NCI-H187 (cell line): ENCODE results near the gene PTPRK.

Experiments
- DNase-seq, 2 experiments: peaks; one replicate each; lab custom pipeline; 2025; lab: John Stamatoyannopoulos, UW

PTPRK gene

DNA sequence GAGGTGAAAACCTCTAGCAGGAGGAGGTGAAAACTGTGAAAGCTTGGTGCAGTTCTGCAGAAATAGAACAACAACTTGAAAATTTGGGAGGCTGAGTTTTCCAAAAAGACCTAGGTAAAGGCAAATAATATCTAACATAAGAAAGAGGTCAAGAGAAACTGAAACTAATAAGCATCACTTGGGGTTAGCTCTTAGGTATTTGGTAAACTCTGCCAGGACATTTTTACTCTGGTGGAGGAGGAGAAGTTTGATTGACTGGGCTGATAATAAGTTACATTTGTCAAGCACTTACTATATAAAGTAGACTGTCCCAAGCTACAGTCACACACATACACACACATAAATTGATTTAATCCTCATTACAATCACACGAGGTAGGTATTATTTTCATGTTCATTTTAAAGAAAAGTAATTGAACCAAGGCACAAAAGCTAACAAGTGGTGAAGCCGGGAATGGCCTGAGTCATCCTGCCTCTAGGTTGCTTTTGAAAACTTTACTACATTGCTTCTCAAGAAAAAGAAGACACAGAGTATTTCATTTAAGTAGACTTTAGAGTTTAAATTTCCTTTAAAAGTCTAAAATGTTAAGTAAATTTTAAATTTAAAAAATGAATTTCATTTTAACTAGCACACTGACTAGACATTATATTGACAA lies 275.5 kb downstream of the PTPRK start:
- DNase-seq = no peak

DNA sequence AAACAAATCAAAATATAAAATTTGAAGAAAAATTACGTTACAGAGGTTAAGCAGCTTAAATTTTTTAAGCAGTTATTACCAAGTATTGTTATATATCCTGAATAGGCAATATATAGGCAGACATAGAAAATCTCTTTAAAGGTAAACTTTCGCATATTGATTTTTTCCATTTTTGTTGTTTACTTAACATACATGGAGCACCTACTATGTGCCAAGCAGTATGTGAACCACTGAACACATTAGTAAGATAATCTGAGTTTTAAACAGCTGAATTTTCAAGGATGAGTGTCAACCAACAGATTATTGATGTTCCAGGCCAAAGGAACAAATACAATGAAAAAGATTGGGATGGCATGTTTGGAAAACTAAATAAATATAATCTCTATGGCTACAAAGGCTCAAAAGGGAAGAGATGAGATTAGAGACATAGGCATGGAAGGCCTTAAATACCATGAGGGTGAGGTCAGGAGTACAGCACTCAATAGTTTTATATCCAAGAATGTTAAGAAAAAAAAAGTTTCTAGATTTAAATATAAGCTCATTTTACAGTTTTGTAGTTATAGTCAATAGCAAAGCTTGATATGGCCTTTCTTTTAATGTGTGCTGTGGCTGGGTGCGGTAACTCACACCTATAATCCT lies 277.5 kb downstream of the PTPRK start:
- no peak for DNase-seq

DNA sequence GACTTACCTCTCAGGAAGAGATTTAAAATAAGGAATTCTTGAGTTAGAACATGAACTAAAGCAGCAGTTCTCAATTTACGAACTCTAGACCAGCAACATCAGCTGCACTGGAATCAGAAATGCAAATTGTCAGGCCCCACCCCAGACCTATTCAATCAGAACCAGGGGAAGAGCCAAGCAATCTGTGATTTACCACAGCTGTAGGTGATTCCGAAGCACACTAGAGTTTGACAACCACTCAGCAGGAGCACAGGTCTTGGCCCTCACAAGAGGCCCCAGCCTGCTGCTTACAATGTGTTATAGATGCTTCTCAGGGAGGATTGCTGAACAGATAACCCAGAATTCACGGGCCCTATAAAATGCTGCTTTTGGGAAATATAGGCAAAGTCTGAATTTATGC lies 279.2 kb downstream of the PTPRK start:
- DNase-seq = no peak

- no peak for DNase-seq
Observed at GRCh38 chr6:128240024-128240428, 280.4 kb downstream of the PTPRK start.

DNA sequence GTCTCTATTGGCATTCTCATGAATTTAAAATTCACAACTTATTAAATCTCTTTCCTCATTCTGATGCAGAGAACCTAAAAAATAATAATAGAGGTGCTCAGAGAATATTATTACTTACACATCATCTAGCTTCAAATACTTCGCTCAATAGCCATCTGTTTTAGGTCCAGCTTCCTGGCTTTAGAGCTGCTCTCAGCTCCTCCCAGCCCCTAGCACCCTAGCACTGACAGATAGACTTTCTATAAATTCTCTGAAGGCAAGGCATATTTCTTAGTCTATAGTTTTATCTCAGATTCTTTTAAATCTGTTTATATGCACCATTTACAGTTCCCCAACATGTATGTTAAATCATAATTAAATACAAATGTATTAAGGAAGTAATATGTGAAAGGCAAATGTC lies 281.3 kb downstream of the PTPRK start:
- no peak for DNase-seq

GRCh38 chr6:128238225-128238624 lies 282.2 kb downstream of the PTPRK start:
- no peak for DNase-seq

DNA sequence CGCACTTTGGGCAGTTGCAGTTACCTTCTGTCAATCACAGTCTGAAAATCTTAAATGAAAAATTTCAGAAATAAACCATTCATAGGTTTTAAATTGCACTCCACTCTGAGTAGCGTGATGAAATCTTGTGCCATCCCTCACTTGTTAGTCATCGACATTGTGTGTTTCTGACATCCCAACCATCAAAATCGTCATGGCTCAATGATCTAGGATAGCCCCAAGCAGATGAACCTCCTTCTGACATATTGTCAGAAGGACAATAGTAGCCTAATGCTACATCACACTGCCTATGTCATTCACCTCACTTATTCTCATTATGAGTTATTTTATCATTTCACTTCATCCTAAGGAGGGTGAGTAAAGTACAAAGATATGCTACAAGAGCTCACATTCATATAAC lies 284.8 kb downstream of the PTPRK start:
- DNase-seq = no peak

DNA sequence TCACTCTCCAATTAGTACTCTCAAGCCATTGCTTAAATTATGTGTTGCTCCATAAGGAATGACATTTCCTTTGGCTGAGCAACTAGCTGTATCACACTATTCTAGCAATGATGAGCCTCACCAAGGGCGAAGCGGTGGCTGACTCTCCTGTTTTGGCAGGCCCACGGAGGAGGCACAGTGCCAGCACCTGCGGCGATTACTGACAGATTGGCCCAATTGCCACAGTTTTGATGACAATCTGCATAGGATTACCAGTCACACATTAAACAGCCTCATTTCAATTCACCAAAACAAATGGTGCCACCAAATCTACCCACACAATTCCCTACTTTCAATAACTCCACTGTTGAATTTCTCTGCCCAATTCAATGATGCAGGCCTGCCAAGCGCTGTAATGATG lies 286.9 kb downstream of the PTPRK start:
- no peak for DNase-seq

DNA sequence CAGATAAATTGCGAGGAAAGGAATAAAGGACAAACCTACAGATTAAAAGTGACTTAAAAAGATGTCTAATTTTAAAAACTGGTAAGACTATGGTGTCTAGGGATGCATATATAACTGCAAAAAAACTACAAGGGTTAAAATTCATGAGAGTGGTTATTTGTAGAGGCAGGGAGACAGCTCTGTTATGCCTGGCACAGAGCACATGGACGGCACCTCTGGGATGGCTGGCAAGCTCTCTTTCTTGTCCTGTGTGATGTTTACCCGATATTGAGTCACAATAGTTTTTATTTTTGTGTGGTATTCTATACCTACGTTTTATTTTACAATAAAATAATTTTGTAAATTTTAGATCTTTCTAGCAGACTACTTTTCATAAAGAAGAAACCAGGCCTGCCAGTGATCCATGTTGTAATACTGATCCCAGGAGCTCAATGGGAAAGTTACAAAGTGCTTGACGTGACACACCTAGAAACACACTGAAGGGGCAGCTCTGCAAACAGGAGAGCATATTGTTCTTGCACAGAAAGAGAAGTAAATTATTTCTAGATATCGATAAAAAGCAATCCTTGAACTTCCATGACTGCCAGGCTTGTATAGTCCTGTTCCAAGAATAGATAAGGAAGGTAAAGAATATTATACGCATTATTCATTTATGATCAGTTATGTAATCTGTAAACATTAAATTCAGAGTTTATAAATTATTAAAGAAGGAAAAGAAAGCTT lies 290.0 kb downstream of the PTPRK start:
- no peak for DNase-seq

- DNase-seq = no peak
Observed at GRCh38 chr6:128225612-128226011, 294.8 kb downstream of the PTPRK start.

DNA sequence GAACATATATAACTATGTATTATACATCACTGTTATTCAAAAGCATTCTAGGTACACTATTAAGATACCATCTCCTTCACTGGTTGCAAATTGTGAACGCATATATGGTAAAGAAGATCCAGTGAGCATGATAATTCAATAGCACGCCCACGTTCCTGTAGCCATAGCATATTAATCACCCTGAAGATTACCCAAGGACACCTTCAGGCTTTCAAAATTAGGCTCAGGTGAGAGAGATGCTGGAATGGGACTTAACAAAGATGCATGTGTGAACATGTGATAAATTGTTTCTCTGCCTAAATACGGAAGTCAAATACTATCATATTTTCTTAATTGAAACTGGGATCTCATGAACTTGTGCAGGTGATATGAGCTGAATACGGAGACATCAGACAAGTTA lies 303.5 kb downstream of the PTPRK start:
- DNase-seq = no peak

DNA sequence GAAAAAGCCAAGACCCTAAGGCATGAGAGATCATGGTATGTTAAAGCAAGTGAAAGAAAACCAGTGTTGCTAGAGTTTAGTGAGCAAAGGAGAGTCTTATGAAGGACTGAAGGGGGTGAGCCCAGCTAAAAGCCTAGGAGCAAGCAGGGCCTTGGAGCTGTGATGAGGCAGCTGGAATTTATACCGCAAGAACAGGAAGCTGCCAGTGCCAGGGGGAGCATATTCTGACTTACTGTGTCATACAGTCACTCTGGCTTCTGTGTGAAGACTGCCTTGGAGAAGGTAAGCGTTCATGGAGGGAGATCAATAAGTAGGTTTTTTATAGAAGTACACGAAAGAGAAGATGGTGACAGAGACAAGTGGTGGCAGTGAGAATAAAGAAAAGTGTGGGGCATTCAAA lies 310.6 kb downstream of the PTPRK start:
- no peak for DNase-seq

DNA sequence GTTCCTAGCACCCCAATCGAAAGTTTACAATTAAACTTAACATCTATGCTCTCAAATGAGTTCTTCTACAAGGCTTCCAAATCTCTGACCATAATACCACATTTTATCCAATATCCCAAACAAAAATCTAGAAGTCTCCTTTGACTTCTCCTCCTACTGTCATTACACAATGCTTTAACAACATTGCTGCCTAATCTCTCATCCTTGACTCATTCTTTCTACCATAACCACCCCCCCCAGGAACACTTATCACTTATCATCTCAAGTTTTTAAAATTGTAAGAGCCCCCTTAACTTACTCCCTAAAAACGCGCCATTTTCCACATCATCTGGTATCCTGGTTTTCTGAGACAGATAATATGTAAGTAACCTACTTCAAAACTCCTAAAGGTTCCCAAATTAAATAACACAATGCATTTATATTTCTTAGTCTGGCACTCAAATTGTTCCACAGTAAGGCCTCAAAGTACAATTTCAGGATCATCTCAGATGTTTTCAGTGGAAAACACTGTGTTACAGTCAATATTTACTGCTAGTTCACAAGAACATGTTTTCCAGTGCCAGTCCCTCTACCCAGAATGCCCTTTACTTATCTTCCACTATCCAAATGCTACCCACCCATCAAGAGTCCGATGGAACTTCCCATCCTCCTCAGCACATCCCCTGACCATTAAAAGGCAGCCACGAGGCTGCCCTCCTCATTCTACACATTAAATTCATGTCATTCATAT lies 311.4 kb downstream of the PTPRK start:
- DNase-seq = no peak

DNA sequence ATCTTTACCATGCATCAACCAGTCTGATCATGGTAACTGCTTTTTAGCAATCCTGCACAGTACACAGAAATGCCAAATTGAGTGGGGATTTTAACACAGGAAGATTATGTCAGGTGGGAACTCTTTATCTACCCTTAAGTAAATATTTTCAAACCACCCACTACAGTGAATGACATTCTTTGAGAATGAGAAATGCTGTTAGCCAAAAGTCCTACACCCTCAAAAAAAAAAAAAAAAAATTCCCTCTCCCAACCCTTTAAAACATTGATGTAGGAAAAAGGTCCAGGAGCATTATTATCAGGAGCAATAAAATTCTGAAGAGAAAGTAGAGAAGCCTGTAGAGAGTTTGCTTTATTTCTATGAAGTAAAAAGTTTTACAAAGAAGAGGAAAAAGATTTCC lies 312.3 kb downstream of the PTPRK start:
- DNase-seq = no peak

GRCh38 chr6:128206610-128207426 lies 313.6 kb downstream of the PTPRK start:
- no peak for DNase-seq

- DNase-seq = no peak
Observed at GRCh38 chr6:128204616-128205015, 315.8 kb downstream of the PTPRK start.

DNA sequence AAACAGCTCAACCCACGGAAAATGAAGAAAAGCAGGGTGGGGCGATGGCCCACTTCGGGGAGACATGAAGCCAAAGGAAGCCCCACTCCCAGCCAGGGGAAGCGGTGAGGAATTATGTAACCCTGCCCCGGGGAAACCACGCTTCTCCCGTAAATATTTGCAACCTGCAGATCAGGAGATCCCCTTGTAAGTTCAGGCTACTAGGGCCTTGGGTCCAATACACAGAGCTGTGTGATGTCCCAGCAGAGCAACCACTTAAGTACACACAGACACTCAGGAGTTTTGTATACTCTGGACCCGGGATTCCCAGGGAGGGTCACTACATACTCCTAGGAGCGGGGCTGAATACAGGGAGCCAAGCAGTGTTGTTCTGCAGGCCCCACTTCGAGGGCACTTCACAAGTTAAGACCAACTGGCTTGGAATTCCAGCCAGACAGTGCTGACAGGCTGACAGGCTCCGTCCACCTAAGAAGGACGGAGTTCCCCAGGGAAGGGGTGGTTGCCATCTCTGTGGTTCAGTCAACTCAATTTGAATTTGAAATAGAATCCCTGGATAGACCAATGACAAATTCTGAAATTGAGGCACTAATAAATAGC lies 318.1 kb downstream of the PTPRK start:
- DNase-seq = no peak

DNA sequence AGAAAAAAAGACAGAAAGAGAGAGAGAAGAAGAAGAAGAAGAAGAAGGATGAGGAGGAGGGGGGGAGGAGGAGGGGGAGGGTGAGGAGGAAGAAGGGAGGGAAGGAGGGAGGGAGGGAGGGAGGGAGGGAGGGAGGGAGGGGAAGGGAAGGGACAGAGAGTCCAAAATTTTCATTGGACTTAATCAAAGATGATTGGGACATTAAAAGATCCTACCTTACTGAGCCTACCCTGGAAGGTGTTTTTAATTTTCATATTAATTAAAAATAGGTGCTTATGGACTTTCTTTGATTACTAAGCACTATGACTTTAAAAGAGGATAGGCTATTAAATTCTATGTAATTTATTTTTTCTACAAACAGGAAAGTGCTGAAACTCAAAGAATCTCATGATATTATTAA lies 319.6 kb downstream of the PTPRK start:
- DNase-seq = no peak

DNA sequence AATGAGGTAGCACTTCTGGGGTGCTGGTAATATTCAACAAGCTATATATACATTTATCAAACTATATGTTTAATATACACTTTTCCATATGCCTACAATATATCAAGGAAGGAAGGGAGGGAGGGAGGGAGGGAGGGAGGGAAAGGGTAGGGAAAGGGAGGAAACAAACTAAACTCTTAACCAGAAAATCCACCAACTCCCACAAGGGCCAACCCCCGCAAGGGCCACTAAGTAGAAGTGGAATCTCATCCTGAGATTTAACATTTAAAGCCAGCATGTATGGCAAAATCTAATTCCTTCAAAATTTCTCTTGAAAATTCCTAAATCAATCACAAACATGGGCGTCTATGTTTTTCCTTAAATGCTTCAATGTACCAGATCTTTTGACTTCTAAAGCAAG lies 320.9 kb downstream of the PTPRK start:
- no peak for DNase-seq

GRCh38 chr6:128192972-128193371 lies 327.4 kb downstream of the PTPRK start:
- no peak for DNase-seq

DNA sequence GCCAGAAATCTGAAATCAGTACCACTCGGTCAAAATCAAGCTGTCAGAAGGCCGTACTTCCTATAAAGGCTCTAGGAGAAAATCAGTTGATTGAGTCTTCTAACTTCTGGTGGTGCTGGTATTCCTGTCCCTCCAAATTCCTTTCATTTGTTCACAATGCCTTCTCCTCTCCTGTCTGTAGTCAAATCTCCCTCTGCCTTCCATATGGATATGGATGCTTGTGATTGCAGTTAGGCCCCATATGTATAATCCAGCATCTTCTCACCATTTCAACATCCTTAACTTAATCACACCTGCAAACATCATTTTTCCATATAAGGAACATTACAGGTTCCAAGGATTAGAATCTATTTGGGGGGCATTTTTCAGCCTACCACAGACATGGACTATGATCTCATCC lies 331.7 kb downstream of the PTPRK start:
- DNase-seq = no peak

- DNase-seq = no peak
Observed at GRCh38 chr6:128186729-128187128, 333.7 kb downstream of the PTPRK start.
